K562 (cell line): ENCODE measurements around the gene KAT2B. TPM values are rescaled to one million over a fixed set of nuclear protein-coding genes. Genes with fewer than 3 reads are reported as not detected.

Experiments
- ATAC-seq: fragments of 200-7000 bp; cut with Tn5 transposase; 3 replicates; pipeline ENCODE4 v1.9.1; 2020; ENCODE audit warnings: moderate library complexity
- BruUV-seq: library from RNA; stranded (reverse); fragments of 400-500 nt; replicated peaks from 2 replicates; lab custom pipeline; 2021; lab: Mats Ljungman, UMichigan
- CTCF ChIA-PET: fragments of 300-600 bp; formaldehyde crosslinking; extraction: SDS; loops from one replicate; lab custom pipeline; 2021; ENCODE audit warnings: low intra/inter-chr PET ratio; lab: Yijun Ruan, JAX
- POLR2A ChIA-PET: fragments of 300-600, 350-650 bp; sonication (Branson Sonifier 250); formaldehyde crosslinking; extraction: SDS; loops from one replicate; lab custom pipeline; 2021; ENCODE audit warnings: antibody characterized with exemption, inconsistent platforms; lab: Yijun Ruan, JAX
- DNase-seq, 4 experiments: peaks; one replicate each; pipeline versions ENCODE4 v3.0.0 to v3.0.0-alpha.2; 2011 to 2018; ENCODE audit warnings: low spot score in 3 of 4, mixed read lengths in 3 of 4; ENCODE audit errors: extremely low read depth in 1 of 4
- FAIRE-seq: peaks from 2 replicates; lab custom pipeline; 2011; peaks lifted over from hg19 to GRCh38; lab: Jason Lieb, UNC
- H2AFZ ChIP-seq: 2 replicates; pipeline ENCODE4 v1.6.0; 2011; ENCODE audit warnings: low read depth, low read length, control low read depth, inconsistent platforms
- H3K27ac ChIP-seq: fragments of 200-600 bp; 3 replicates; pipeline ENCODE4 v1.8.0; 2011; ENCODE audit warnings: low read depth, mild to moderate bottlenecking, control low read depth, inconsistent platforms, low read length, moderate library complexity, mixed read lengths; ENCODE audit errors: extremely low read depth
- H3K27me3 ChIP-seq, 2 experiments: fragments of 300-600 bp in 1 of 2; 2 replicates in 1 of 2; 3 replicates in 1 of 2; pipeline versions ENCODE4 v1.6.0 to v1.8.0; 2011; ENCODE audit warnings: inconsistent platforms in 2 of 2, low read length in 2 of 2, mild to moderate bottlenecking in 1 of 2, mixed read lengths in 1 of 2, moderate library complexity in 1 of 2; ENCODE audit not compliant: control insufficient read depth in 2 of 2, insufficient read depth in 2 of 2
- H3K36me3 ChIP-seq: fragments of 300-600 bp; 3 replicates; pipeline ENCODE4 v1.8.0; 2011; ENCODE audit warnings: mild to moderate bottlenecking, low read length, inconsistent platforms; ENCODE audit not compliant: control insufficient read depth, insufficient read depth
- H3K4me1 ChIP-seq, 2 experiments: fragments of 200-600 bp in 1 of 2; replicated peaks in 1 of 2; 2 replicates in 1 of 2; 3 replicates in 1 of 2; pipeline versions ENCODE4 v1.5.1 to v1.8.0; 2011; ENCODE audit warnings: inconsistent platforms in 2 of 2, low read length in 2 of 2, mild to moderate bottlenecking in 1 of 2, mixed read lengths in 1 of 2, moderate library complexity in 1 of 2; ENCODE audit not compliant: control insufficient read depth in 2 of 2, insufficient read depth in 2 of 2
- H3K4me2 ChIP-seq: 2 replicates; pipeline ENCODE4 v1.6.1; 2011; ENCODE audit warnings: low read length, control low read depth, inconsistent platforms, mixed read lengths; ENCODE audit not compliant: insufficient read depth
- H3K4me3 ChIP-seq: fragments of 200-600 bp; sonication (generic), shearing (Covaris generic); 2 replicates; pipeline ENCODE4 v1.5.1; 2016; ENCODE audit warnings: control low read depth, inconsistent platforms
- H3K79me2 ChIP-seq: fragments of 200-600 bp; 3 replicates; pipeline ENCODE4 v1.8.0; 2011; ENCODE audit warnings: low read length, inconsistent platforms; ENCODE audit not compliant: control insufficient read depth, insufficient read depth
- H3K9ac ChIP-seq, 2 experiments: 2 replicates each; pipeline versions ENCODE4 v1.6.0 to v1.6.1; 2011; ENCODE audit warnings: low read depth in 2 of 2, low read length in 2 of 2, control low read depth in 1 of 2, inconsistent platforms in 1 of 2, mild to moderate bottlenecking in 1 of 2, mixed read lengths in 1 of 2; ENCODE audit not compliant: insufficient read depth in 1 of 2
- H3K9me1 ChIP-seq: one replicate; pipeline ENCODE4 v1.6.0; 2011; ENCODE audit warnings: inconsistent platforms, mild to moderate bottlenecking, low read length, moderate library complexity; ENCODE audit not compliant: control insufficient read depth, insufficient read depth
- H3K9me3 ChIP-seq: replicated peaks from 2 replicates; pipeline ENCODE4 v1.5.1; 2011; ENCODE audit warnings: low read depth, low read length, inconsistent platforms; ENCODE audit not compliant: control insufficient read depth, insufficient read depth
- H4K20me1 ChIP-seq: replicated peaks from 2 replicates; pipeline ENCODE4 v1.6.1; 2011; ENCODE audit warnings: low read length, inconsistent platforms, mixed read lengths; ENCODE audit not compliant: control insufficient read depth, insufficient read depth
- ATF1 ChIP-seq, 2 experiments: fragments of 450-650 bp in 1 of 2; IDR thresholded peaks; 2 replicates each; pipeline ENCODE4 v1.6.1; 2016; ENCODE audit warnings: missing compliant biosample characterization in 1 of 2, missing genetic modification characterization in 1 of 2
- ESRRA ChIP-seq: fragments of 450-650 bp; IDR thresholded peaks from 2 replicates; pipeline ENCODE4 v1.6.1; 2014; ENCODE audit warnings: low read depth, mild to moderate bottlenecking, moderate library complexity, borderline replicate concordance
- HES1 ChIP-seq: fragments of 450-650 bp; IDR thresholded peaks from 2 replicates; pipeline ENCODE4 v1.6.1; 2016; ENCODE audit warnings: low read depth, mild to moderate bottlenecking, moderate library complexity
- HMBOX1 ChIP-seq: sonication (generic); IDR thresholded peaks from 2 replicates; pipeline ENCODE4 v1.6.1; 2016
- HNRNPH1 ChIP-seq: fragments of 200-400 bp; formaldehyde crosslinking; optimal IDR thresholded peaks from 2 replicates; pipeline ENCODE3; 2017; ENCODE audit warnings: low read depth, mild to moderate bottlenecking, low read length, moderate library complexity
- TEAD4 ChIP-seq, 2 experiments: sonication (generic) in 1 of 2; formaldehyde crosslinking in 1 of 2; IDR thresholded peaks; 2 replicates each; pipeline versions ENCODE4 v1.6.1 to v1.8.0; 2012 to 2022; ENCODE audit warnings: borderline replicate concordance in 1 of 2, inconsistent platforms in 1 of 2, low read length in 1 of 2, mild to moderate bottlenecking in 1 of 2, missing genetic modification reagents in 1 of 2
- WGBS: fragments of 100-300 bp; shearing (Covaris generic); methylation state at CpG from one replicate; pipeline ENCODE4 v1.1.6; 2016; ENCODE audit warnings: low coverage, mixed read lengths; ENCODE audit not compliant: insufficient coverage; ENCODE audit errors: missing lambda C conversion rate; 5-methylcytosine and 5-hydroxymethylcytosine counted together
- in situ Hi-C: fragments of 300-500 bp; cut with MboI; formaldehyde crosslinking; loops from 4 replicates; pipeline ENCODE4 v1.15.0; 2018; ENCODE audit warnings: inconsistent platforms, mixed read lengths
- intact Hi-C: fragments of 100-400 bp; cut with micrococcal nuclease; formaldehyde crosslinking; loops from 2 replicates; pipeline ENCODE4 v1.14.2; 2022
- polyA plus RNA-seq, 8 experiments: library from polyadenylated mRNA; depleted of rRNA in 4 of 8; stranded (reverse) in 5 of 8; unstranded in 3 of 8; fragments of >200 nt; fragmentation: Nextera tagmentation in 2 of 8; fragmentation: Illumina TruSeq in 1 of 8; extraction: Ambion mirVana in 2 of 8; extraction: Trizol in 1 of 8; gene quantifications; 2 replicates each; pipeline versions ENCODE4 v1.2.1 to v1.2.3, GENCODE V29; 2011 to 2014; ENCODE audit warnings: inconsistent platforms in 1 of 8, missing spikeins in 1 of 8
- total RNA-seq, 7 experiments: library from RNA; depleted of rRNA in 6 of 7; stranded (reverse); fragments of >200 nt in 6 of 7; fragmentation: Illumina TruSeq in 2 of 7; extraction: Trizol in 2 of 7; gene quantifications; 2 replicates each; pipeline versions ENCODE4 v1.2.1 to v1.2.3, GENCODE V29; 2011 to 2021; ENCODE audit warnings: low replicate concordance in 1 of 7

Gene KAT2B
- total and polyA plus RNA-seq, 9 of the 15 experiments (the other 6 are each of a cell fraction or from before 2014, with no cell fraction given): 3.3 to 14.9 (median 12.2) TPM

GRCh38 chr3:20104167-20104661 lies 64.0 kb downstream of the KAT2B start:
- intact Hi-C loops (no loop called here), in situ Hi-C loops (no loop called here)
- Histone ChIP-seq H3K36me3 (no peaks in the 10 kb centered on the region), H3K9ac (no peak overlapping the region), H3K27ac (no peak overlapping the region), H3K4me2 (no peak overlapping the region), H3K4me1 (peaks cover 0 to 4% of the 10 kb centered on the region in 2 experiments; a peak in 3 of 5 replicates), H2AFZ (no peak overlapping the region), H3K9me3 (no peaks in the 10 kb centered on the region), H3K27me3 (no peaks in the 10 kb centered on the region), H4K20me1 (no peaks in the 10 kb centered on the region), H3K4me3 (no peak overlapping the region), H3K79me2 (no peaks in the 10 kb centered on the region), H3K9me1 (no peaks in the 10 kb centered on the region)
- POLR2A ChIA-PET: interaction anchor here (1.2 to 1.6 kb wide), 2 partner anchors 8 to 63 kb away, joined by 3 to 4 read pairs; no protein-coding TSS in a partner anchor
- WGBS: 7% methylated on average over 5 of the region's 5 CpGs
- ATAC-seq (peak; percentile 22; the same call in 1 of the 3 replicates), DNase-seq (no peak), FAIRE-seq (no peak)
- BruUV-seq: no TSS peak
- TF ChIP-seq HES1: peak; percentile 96
- TF ChIP-seq TEAD4 (IDR thresholded peaks at IDR 0.05; ENCODE audit: low read length): peak; percentile 29; the same call in 1 of the 2 replicates
- no peak for TF ChIP-seq TEAD4 (CRISPR knock-in tag; IDR thresholded peaks at IDR 0.05; ENCODE audit: borderline replicate concordance)
- TF ChIP-seq HNRNPH1: no peak
- no peak for TF ChIP-seq HMBOX1
- TF ChIP-seq ESRRA: peak; percentile 69; the same call in 1 of the 2 replicates
- TF ChIP-seq ATF1 (CRISPR knock-in tag; IDR thresholded peaks at IDR 0.05): no peak
- peak; percentile 19; the same call in 1 of the 2 replicates for TF ChIP-seq ATF1 (tag; IDR thresholded peaks at IDR 0.05)
- CTCF ChIA-PET: no interaction called here
